A549 treated with DMSO at 1 μM for 4 hours (cell line): Measurements from ENCODE around the gene RIOX2. TPM values are rescaled to one million over a fixed set of nuclear protein-coding genes. Genes with fewer than 3 reads are reported as not detected.

Source experiments
- total RNA-seq: library from RNA; stranded (reverse); fragments of 200-300 nt; extraction: Qiagen RNA extraction; gene quantifications from 5 replicates; pipeline ENCODE4 v1.2.3, GENCODE V29; 2022; ENCODE audit warnings: low read depth

The RIOX2 gene
- total RNA-seq = 26.6 to 34.9 TPM (median 32.3 TPM) in 5 replicates

DNA sequence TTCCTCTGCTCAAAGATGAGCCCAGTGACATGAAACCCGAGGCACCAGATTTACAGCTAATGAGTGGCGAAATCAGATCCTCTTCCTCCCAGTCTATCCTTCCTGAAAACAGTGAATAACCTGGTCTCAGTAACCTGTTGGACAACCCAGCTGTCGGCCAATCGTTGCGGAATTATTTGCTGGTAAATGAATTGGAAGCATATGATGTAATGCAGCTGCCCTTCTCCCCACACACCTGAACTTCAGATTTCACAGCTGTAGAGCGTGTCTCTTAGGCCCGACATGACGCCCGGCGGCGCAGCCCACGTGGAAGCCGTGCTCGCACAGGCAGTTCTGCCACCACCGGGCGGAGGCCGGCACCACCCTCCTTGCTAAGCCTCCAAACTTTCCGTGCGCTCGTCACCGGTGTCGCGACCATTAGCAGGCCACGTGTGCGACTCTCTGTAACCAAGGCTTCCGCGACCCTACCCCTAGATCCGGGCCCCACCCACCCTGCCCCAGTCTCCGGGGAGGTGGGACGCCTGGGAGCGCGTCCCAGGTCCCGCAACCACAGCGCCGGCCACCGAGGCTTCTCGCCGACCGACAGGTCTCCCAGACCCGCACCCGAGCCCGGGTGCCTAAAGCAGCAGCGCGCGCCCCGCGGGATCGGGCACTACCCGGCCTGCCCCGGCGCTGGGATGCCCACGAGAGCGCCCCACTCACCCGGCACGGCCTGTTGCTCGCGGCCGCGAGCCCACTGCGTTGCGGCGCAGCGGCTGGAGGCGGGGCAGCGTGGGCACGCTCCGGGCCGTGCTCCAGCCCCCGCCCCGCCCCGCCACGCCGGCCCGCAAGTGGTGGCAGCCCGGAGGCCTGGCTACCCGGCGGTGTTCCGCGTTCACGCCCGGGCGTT lies at the start of gene RIOX2:
Gene RIOX2 (minus strand): TSS at position 753 of the 889 bp plus-strand sequence. CDS start 4,838 bp downstream, outside the sequence.

Other genes starting within 250 kb of the RIOX2 start
- gene ARL6, start 207.7 kb downstream of the RIOX2 start, total RNA-seq = 5.3 to 7.9 TPM (median 6.5 TPM) in 5 replicates
- gene CRYBG3, start 150.4 kb downstream of the RIOX2 start, total RNA-seq = 6.8 to 8.8 TPM (median 7.9 TPM) in 5 replicates
- gene GABRR3, start 62.9 kb upstream of the RIOX2 start, total RNA-seq = not detected in 5 replicates
- not detected in 5 replicates for gene OR5AC2, start 114.7 kb upstream of the RIOX2 start, total RNA-seq
- not detected in 5 replicates for gene OR5H1, start 158.3 kb upstream of the RIOX2 start, total RNA-seq
- not detected in 5 replicates for gene OR5H14, start 175.0 kb upstream of the RIOX2 start, total RNA-seq
- gene OR5H15, start 194.3 kb upstream of the RIOX2 start, total RNA-seq = not detected in 5 replicates